Fibroblast of the aortic adventitia (primary cell): ENCODE results near the gene PRKAG2. TPM values are rescaled to one million over a fixed set of nuclear protein-coding genes. Genes with fewer than 3 reads are reported as not detected.

Experiments
- DNase-seq: peaks from one replicate; pipeline ENCODE4 v3.0.0-alpha.2; 2010; ENCODE audit warnings: low read depth
- H3K4me3 ChIP-seq: 2 replicates; pipeline ENCODE4 v1.5.1; 2011; ENCODE audit warnings: low read depth, mild to moderate bottlenecking, control low read depth, low read length, moderate library complexity
- CTCF ChIP-seq: IDR thresholded peaks from 2 replicates; pipeline ENCODE4 v1.5.1; 2011; ENCODE audit warnings: mild to moderate bottlenecking, low read length, control low read depth, inconsistent platforms; ENCODE audit not compliant: insufficient read depth
- total RNA-seq: library from RNA; depleted of rRNA; stranded (reverse); fragments of >200 nt; gene quantifications from 2 replicates; pipeline ENCODE4 v1.2.3, GENCODE V29; 2012; ENCODE audit warnings: low replicate concordance

PRKAG2 gene
- total RNA-seq, 1 donor: 10.0 TPM

GRCh38 chr7:151628846-151629604 lies 247.9 kb downstream of the PRKAG2 start:
- no peak overlapping the region for H3K4me3 ChIP-seq
- TF ChIP-seq CTCF: no peak
- no peak for DNase-seq

GRCh38 chr7:151626422-151627115 lies 250.3 kb downstream of the PRKAG2 start:
- H3K4me3 ChIP-seq: no peak overlapping the region
- TF ChIP-seq CTCF: peak; percentile 35
- no peak for DNase-seq

- no peak overlapping the region for H3K4me3 ChIP-seq
- TF ChIP-seq CTCF: no peak
- DNase-seq: no peak
These were observed 251.3 kb downstream of the PRKAG2 start for GRCh38 chr7:151625606-151626005.

- no peak for TF ChIP-seq CTCF
- no peak for DNase-seq
- no peak overlapping the region for H3K4me3 ChIP-seq
These were observed 252.5 kb downstream of the PRKAG2 start for GRCh38 chr7:151624246-151624928.

GRCh38 chr7:151623766-151624165 lies 253.1 kb downstream of the PRKAG2 start:
- DNase-seq: peak; percentile 84
- H3K4me3 ChIP-seq: no peak overlapping the region
- no peak for TF ChIP-seq CTCF

- TF ChIP-seq CTCF: no peak
- no peak for DNase-seq
- H3K4me3 ChIP-seq: no peak overlapping the region
These were observed 255.0 kb downstream of the PRKAG2 start for GRCh38 chr7:151621961-151622360.
